Upper lobe of right lung (tissue), 1 donor: Measurements from ENCODE around the gene FARP2. TPM values are rescaled to one million over a fixed set of nuclear protein-coding genes. Genes with fewer than 3 reads are reported as not detected.

Experiments used
- ATAC-seq: fragments of 200-7000 bp; cut with Tn5 transposase; one replicate; pipeline ENCODE4 v1.9.1; 2020; ENCODE audit warnings: mild to moderate bottlenecking, moderate library complexity
- DNase-seq: peaks from one replicate; pipeline ENCODE4 v3.0.0-alpha.2; 2020
- H3K27ac ChIP-seq: fragments of 200-600 bp; one replicate; pipeline ENCODE4 v1.8.0; 2022
- H3K27me3 ChIP-seq: fragments of 200-600 bp; one replicate; pipeline ENCODE4 v1.8.0; 2022; ENCODE audit warnings: mild to moderate bottlenecking
- H3K36me3 ChIP-seq: fragments of 200-600 bp; one replicate; pipeline ENCODE4 v1.8.0; 2022
- H3K4me1 ChIP-seq: fragments of 200-600 bp; one replicate; pipeline ENCODE4 v1.8.0; 2022
- H3K4me3 ChIP-seq: fragments of 200-600 bp; one replicate; pipeline ENCODE4 v1.8.0; 2022; ENCODE audit warnings: mild to moderate bottlenecking
- H3K9me3 ChIP-seq: fragments of 200-600 bp; one replicate; pipeline ENCODE4 v1.8.0; 2022
- intact Hi-C: fragments of 100-400 bp; cut with DNase I; formaldehyde crosslinking; loops from one replicate; pipeline ENCODE4 v1.11.0; 2022
- total RNA-seq: library from RNA; stranded (reverse); fragmentation: NEBNext Ultra II Directional; extraction: Animal tissue kit (Norgen Biotek cat#: 25700); gene quantifications from one replicate; pipeline ENCODE4 v1.2.1, GENCODE V29; 2021
- TF ChIP-seq, protein P1 (sequence below): fragments of 200-600 bp; IDR thresholded peaks from one replicate; pipeline ENCODE4 v1.8.0; 2022; ENCODE audit warnings: antibody characterized with exemption
- donor health status: DM: no; HTN: yes; CAD: no; lungs with severe emphysema.

FARP2 gene
- total RNA-seq, 1 donor from 2014 or later: 48.6 TPM

DNA sequence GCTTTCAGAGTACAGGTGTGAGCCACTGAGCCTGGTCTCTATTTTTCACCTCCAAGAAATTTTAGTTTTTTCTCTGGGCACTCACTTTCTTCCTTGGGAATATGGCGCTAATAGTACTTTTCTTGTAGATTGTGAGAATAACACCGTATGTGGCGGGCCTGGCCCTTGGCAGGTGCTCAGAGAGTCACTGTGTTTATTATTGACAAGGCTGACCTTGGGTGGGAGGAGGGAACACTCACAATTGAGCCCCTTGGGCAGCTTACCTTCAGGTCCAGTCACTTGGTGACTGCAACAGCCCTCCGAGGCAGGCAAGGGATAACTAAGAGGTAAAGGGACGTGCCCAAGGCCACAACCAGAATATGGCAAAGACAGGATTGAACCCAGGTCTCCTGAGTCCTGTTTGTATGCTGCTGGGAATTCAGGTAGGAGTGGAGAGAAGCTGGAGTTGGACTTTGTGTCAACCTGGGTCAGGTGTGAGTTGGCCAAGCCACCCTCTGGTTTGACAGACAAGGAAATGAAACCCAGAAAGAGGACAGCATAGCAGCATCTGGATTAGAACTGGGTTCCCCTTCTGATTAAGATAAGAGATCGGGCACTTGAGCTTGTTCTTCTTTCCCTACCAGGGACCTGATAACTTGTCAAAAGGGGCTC lies 155.1 kb downstream of the FARP2 start:
- intact Hi-C loops: no loop called here
- no peaks in the 10 kb centered on the region for H3K36me3 ChIP-seq
- ATAC-seq: no peak
- peaks cover 19% of the 10 kb centered on the region for H3K4me1 ChIP-seq
- no peak overlapping the region for H3K4me3 ChIP-seq
- H3K9me3 ChIP-seq: no peaks in the 10 kb centered on the region
- TF ChIP-seq, protein P1, sequence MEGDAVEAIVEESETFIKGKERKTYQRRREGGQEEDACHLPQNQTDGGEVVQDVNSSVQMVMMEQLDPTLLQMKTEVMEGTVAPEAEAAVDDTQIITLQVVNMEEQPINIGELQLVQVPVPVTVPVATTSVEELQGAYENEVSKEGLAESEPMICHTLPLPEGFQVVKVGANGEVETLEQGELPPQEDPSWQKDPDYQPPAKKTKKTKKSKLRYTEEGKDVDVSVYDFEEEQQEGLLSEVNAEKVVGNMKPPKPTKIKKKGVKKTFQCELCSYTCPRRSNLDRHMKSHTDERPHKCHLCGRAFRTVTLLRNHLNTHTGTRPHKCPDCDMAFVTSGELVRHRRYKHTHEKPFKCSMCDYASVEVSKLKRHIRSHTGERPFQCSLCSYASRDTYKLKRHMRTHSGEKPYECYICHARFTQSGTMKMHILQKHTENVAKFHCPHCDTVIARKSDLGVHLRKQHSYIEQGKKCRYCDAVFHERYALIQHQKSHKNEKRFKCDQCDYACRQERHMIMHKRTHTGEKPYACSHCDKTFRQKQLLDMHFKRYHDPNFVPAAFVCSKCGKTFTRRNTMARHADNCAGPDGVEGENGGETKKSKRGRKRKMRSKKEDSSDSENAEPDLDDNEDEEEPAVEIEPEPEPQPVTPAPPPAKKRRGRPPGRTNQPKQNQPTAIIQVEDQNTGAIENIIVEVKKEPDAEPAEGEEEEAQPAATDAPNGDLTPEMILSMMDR: no peak
- no peak for DNase-seq
- H3K27me3 ChIP-seq: no peaks in the 10 kb centered on the region
- H3K27ac ChIP-seq: no peak overlapping the region

DNA sequence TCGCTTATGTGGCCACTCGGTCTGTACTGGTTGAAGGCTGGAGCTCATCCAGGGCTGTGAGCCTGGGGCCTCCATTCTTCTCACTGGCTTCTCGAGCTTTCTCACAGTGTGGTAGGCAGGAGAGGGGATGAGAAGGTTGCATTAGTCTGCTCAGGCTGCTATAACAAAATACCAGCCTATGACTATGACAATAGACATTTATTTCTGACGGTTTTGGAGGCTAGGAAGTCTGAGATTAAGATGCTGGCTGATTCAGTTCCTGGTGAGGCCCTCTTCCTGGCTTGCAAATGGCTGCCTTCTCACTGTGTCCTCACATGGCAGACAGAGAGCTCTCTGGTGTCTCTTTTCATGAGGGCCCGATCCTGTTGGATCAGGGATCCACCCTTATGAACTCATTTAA lies 158.5 kb downstream of the FARP2 start:
- H3K36me3 ChIP-seq: no peaks in the 10 kb centered on the region
- no peak for ATAC-seq
- H3K27ac ChIP-seq: no peak overlapping the region
- H3K4me1 ChIP-seq: peaks cover 3% of the 10 kb centered on the region
- TF ChIP-seq, protein P1: no peak
- DNase-seq: no peak
- intact Hi-C loops: no loop called here
- no peak overlapping the region for H3K4me3 ChIP-seq
- H3K27me3 ChIP-seq: no peaks in the 10 kb centered on the region
- H3K9me3 ChIP-seq: no peaks in the 10 kb centered on the region

DNA sequence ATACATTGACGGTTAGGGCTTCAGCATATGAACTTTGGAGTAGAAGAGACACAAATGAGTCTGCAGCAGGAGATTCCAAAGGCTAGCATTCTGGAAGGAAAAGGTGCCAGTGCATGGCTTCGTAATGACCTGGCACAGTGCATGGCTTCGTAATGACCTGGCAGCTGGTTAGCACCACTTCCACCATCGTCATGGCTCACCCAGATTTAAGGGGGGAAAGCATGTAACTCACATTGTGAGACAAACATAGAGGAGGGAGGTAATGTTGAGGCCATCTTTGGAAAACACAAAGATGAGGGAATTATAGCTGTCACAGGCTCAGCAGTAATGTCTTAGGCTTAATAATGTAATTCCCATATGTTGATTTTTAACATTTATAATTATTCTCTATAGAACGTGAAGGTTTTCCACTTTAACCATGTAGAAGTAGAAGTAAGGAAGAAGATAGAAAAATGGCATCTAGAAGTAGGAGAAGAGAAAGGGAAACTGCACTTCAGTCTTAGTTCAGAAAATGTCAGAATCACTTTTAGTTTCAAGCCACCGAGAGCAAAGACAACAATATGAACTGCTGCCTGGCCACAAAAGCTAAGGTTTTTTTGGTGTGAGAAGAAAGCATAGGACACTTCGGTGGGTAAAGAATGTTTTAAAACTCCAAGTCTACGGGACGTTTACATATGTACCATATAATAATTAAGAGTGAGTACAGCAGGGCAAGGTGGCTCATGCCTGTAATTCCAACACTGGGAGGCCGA lies 159.1 kb downstream of the FARP2 start:
- Histone ChIP-seq H3K4me1 (no peaks in the 10 kb centered on the region), H3K36me3 (no peaks in the 10 kb centered on the region), H3K27ac (no peak overlapping the region), H3K4me3 (no peak overlapping the region), H3K9me3 (no peaks in the 10 kb centered on the region), H3K27me3 (no peaks in the 10 kb centered on the region)
- TF ChIP-seq, protein P1: no peak
- intact Hi-C loops: no loop called here
- ATAC-seq (no peak), DNase-seq (no peak)

DNA sequence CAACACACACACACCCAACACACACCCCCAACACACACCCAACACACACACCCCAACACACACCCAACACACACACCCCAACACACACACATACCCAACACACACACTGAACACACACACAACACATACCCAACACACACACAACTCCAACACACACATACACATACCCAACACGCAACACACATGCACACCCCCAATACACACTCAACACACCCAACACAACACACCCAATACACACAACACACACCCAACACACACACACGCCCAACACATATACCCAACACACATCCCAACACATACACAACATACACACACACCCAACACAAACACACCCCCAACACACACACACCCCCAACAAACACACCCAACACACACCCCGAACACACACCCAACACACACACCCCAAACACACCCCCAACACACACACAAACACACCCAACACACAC lies 160.5 kb downstream of the FARP2 start:
- intact Hi-C loops: no loop called here
- Histone ChIP-seq H3K27me3 (no peaks in the 10 kb centered on the region), H3K4me3 (no peak overlapping the region), H3K36me3 (no peaks in the 10 kb centered on the region), H3K4me1 (no peaks in the 10 kb centered on the region), H3K27ac (no peak overlapping the region), H3K9me3 (no peaks in the 10 kb centered on the region)
- DNase-seq (no peak), ATAC-seq (peak; percentile 16)
- TF ChIP-seq, protein P1: no peak

DNA sequence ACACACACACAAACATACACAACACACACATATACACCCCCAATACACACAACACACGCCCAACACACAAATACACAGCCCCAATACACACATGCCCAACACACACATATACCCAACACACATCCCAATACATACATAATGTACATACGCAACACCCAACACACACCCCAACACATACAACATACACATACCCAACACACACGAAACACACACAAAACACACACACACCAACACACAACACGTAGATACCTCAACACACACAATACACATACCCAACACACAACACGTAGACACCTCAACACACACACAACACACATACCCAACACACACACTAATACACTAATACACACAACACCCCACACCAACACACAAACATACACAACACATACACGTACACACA lies 161.2 kb downstream of the FARP2 start:
- no peak overlapping the region for H3K4me3 ChIP-seq
- no peaks in the 10 kb centered on the region for H3K27me3 ChIP-seq
- no peaks in the 10 kb centered on the region for H3K36me3 ChIP-seq
- TF ChIP-seq, protein P1: no peak
- no peaks in the 10 kb centered on the region for H3K4me1 ChIP-seq
- no peak overlapping the region for H3K27ac ChIP-seq
- intact Hi-C loops: no loop called here
- H3K9me3 ChIP-seq: no peaks in the 10 kb centered on the region
- DNase-seq: no peak
- no peak for ATAC-seq
